ENCODE data around the gene CLEC16A.
"Not testable (repeated sequence)": the region's sequence is repeated elsewhere in the genome, so short reads cannot be mapped to it uniquely, and the experiment has no call there.

CLEC16A gene

GRCh38 chr16:10941127-10941933 is 3.0 kb upstream of the CLEC16A start:
- no peak for DNase-seq (ENCODE audit: low spot score)

GRCh38 chr16:10941935-10942351 is 2.4 kb upstream of the CLEC16A start:
- not testable (repeated sequence) for DNase-seq (ENCODE audit: low spot score)

- peak; percentile 98 for DNase-seq (ENCODE audit: low spot score)
Observed at GRCh38 chr16:10942352-10943063, 1.9 kb upstream of the CLEC16A start, which contains the start of gene DEXI. DEXI (minus strand) TSS chr16:10942468; CDS start chr16:10942005, 463 bp downstream.

GRCh38 chr16:10943064-10943353 is 1.4 kb upstream of the CLEC16A start:
- DNase-seq (ENCODE audit: low spot score): no peak

- DNase-seq (ENCODE audit: low spot score): no peak
Observed at GRCh38 chr16:10945065-10945787, 862 bp downstream of the CLEC16A start.

GRCh38 chr16:10946308-10946707 is 1.9 kb downstream of the CLEC16A start:
- no peak for DNase-seq (ENCODE audit: low spot score)

GRCh38 chr16:10947211-10947787 is 2.9 kb downstream of the CLEC16A start:
- DNase-seq (ENCODE audit: low spot score): no peak

- no peak for DNase-seq (ENCODE audit: low spot score)
Observed at GRCh38 chr16:10949424-10949970, 5.1 kb downstream of the CLEC16A start.

GRCh38 chr16:10950393-10950792 is 6.0 kb downstream of the CLEC16A start:
- no peak for DNase-seq (ENCODE audit: low spot score)

GRCh38 chr16:10951026-10951425 is 6.7 kb downstream of the CLEC16A start:
- no peak for DNase-seq (ENCODE audit: low spot score)

- DNase-seq (ENCODE audit: low spot score): no peak
Observed at GRCh38 chr16:10954903-10955302, 10.5 kb downstream of the CLEC16A start.

GRCh38 chr16:10957771-10958482 is 13.6 kb downstream of the CLEC16A start:
- no peak for DNase-seq (ENCODE audit: low spot score)

GRCh38 chr16:10959161-10959560 is 14.8 kb downstream of the CLEC16A start:
- DNase-seq (ENCODE audit: low spot score): no peak

GRCh38 chr16:10961231-10961630 is 16.9 kb downstream of the CLEC16A start:
- no peak for DNase-seq (ENCODE audit: low spot score)

GRCh38 chr16:10964039-10964890 is 19.9 kb downstream of the CLEC16A start:
- DNase-seq (ENCODE audit: low spot score): peak; percentile 87

- DNase-seq (ENCODE audit: low spot score): no peak
Observed at GRCh38 chr16:10964891-10965326, 20.5 kb downstream of the CLEC16A start.

- no peak for DNase-seq (ENCODE audit: low spot score)
Observed at GRCh38 chr16:10965440-10966061, 21.2 kb downstream of the CLEC16A start.

GRCh38 chr16:10966129-10966528 is 21.8 kb downstream of the CLEC16A start:
- DNase-seq (ENCODE audit: low spot score): no peak

- not testable (repeated sequence) for DNase-seq (ENCODE audit: low spot score)
Observed at GRCh38 chr16:10966559-10966958, 22.2 kb downstream of the CLEC16A start.

GRCh38 chr16:10967986-10968385 is 23.6 kb downstream of the CLEC16A start:
- no peak for DNase-seq (ENCODE audit: low spot score)
